RPMI7951 (cell line): Measurements from ENCODE around the gene SAMD4A. TPM values are rescaled to one million over a fixed set of nuclear protein-coding genes. Genes with fewer than 3 reads are reported as not detected.

Experiments
- DNase-seq: peaks from one replicate; pipeline ENCODE4 v3.0.0-alpha.2; 2012; ENCODE audit warnings: low read depth
- total RNA-seq: library from RNA; depleted of rRNA; stranded (reverse); fragments of >200 nt; shearing (Covaris generic); gene quantifications from 2 replicates; pipeline ENCODE4 v1.2.3, GENCODE V29; 2014

Gene SAMD4A
- total RNA-seq, 1 experiment from 2014 or later: 10.1 TPM

DNA sequence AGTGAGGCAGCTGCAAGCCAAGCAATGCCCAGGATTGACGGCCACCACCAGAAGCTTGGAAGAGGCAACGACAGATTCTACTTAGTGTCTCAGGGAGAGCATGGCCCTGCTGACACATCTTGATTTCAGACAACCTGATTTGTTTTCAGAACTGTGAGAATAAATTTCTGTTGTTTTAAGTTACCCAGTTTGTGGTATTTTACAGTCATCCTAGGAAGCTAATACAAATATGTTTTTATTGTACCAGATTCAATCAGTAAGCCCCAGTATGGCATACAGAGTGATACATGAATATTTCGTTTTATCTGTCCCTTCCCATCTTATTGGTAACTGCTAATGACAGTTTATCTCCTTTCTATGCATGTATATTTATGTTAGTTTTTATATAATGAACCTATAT lies 62.3 kb downstream of the SAMD4A start:
- no peak for DNase-seq

DNA sequence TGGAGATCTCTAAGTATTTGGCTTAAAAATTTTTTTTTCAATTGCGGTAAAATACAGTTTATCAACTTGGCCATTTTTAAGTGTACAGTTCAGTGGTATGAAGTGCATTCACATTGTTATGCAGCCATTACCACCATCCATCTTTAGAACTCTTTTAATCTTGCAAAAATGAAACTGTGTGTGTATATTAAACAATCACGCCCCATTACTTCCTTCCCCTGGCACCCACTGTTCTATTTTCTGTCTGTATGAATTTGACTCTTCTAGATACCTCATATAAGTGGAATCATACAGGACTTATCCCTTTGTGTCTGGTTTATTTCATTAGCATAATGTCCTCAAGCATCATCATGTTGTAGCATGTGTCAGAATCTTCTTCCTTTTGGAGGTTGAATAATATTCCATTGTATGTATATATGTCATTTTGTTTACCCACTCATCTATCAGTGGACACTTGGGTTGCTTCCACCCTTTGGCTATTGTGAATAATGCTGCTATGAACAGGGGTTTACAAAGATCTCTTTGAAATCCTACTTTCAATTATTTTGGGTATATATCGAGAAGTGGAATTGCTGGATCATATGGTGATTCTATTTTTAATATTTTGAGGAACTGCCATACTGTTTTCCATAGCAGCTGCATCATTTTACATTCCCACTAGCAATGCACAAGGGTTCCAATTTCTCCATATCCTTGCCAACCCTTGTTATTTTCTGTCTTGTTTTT lies 62.9 kb downstream of the SAMD4A start:
- no peak for DNase-seq

DNA sequence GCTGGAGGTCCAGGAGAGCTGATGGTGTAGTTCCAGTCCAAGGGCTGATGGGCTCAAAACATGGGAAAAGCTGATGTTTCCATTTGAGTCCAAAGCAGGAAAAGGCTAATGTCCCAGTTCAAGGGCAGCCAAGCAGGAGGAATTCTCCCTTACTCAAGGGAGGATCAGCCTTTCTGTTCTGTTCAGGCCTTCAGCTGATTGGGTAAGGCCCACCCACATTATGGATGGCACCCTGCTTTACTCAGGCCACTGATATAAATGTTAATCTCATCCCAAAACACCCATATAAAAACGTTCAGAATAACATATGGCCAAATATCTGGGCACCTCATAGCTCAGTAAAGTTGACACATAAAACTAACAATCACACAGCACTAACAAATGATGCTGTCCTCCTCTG lies 64.1 kb downstream of the SAMD4A start:
- DNase-seq: no peak

DNA sequence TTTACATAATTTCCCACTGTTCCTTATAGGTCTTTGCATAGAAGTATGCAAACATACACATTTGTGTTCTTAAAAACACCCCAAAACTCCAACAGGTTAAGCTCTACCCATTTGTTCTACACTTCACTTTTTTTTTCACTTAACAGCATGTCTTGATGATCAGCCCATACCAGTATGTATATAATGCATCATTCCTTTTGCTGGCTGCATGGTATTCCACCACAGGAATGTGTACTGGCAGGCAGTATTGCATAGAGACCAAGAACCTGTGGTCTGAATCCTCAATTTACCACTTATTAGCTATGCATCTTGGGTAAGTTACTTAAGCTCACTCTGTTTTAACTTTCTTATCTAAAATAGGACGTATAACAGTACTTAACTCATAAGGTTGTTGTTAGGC lies 65.5 kb downstream of the SAMD4A start:
- DNase-seq: no peak

DNA sequence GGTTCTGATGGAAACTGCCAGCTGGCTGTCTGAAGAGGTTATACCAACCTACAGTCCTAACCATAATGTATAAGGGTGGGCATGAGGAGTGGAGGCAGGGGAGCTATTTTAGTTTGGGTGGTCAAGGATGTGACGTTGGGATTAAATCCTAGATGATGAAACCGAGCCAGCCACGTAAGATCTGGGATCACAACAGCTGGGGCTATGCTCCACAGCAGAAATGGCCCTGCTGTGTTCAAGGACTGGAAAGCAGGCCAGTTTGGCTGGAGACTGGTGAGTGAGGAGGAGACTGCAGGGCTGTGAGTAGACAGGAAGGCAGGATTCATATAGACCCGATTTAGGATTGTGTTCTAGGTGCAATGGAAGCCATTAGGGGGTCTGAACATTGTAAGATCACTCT lies 66.1 kb downstream of the SAMD4A start:
- DNase-seq: no peak

DNA sequence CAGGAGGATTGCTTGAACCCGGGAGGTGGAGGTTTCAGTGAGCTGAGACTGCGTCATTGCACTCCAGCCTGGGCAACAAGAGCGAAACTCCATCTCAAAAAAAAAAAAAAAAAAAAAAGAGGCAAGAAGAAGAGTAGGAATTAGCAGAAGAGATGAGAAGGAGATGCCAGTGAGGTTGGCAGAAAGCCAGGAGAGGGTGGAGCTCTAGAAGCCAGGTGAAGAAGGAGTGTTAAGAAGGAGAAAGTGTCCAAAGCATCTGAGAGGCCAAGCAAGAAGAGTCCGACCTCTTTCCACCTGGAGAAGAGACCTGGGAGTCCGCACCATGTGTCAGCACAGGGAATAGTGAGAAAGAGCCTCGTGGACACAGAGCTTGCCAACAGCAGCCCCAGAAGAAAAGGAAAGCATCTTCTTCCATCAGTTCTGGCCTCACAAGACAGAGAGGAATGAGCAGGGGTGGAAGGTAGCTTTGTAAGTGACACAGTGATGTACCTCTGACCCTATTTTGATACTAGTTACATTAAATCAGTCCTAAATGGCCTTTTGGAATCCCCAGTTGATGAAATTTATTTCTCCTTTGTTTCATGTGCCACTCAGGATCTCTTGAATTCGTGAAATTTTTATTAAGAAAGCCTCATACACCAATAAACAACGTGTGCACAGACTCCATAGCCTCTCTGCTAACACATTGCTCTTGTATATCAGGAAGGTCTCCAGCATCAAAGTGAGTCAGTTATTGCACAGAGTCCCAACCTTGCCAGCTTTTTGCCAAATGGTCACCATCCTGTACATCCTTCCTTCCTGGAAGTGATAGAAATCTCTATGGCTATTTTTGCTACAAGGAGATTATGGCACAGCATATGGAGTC lies 70.6 kb downstream of the SAMD4A start:
- DNase-seq: no peak

DNA sequence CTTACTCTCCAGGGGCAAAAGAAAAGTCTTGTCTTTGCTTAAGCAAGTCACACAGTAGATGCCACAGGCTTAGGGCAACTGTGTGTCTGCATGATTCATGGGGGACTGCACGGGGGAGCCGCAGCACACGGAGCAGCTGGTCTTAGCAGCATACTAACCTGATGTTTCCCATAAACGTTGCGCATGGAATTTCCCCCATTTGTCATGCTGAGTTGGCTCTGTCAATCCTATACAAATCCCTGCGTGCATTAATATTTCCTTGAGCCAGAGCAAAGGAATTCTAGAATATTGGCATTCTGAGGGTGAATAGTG lies 71.2 kb downstream of the SAMD4A start:
- DNase-seq: peak; percentile 83

DNA sequence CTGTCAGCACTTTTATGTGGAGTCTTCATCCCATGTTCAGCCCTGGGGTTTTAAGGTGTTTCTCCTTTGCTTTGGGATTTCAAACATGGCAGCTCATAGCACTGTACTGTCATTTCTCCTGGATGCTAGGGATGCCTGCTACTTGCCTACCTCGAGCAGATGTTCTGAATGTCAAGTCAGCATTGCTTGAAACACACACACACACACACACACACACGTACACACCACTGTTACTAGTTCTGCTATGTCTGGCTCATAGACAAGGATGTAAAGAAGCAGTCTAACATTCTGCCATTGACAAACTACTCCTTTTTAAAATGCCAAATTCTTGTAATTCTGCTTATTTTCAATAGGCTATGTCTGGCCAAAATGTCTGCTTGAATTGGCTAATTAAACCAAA lies 72.7 kb downstream of the SAMD4A start:
- no peak for DNase-seq

DNA sequence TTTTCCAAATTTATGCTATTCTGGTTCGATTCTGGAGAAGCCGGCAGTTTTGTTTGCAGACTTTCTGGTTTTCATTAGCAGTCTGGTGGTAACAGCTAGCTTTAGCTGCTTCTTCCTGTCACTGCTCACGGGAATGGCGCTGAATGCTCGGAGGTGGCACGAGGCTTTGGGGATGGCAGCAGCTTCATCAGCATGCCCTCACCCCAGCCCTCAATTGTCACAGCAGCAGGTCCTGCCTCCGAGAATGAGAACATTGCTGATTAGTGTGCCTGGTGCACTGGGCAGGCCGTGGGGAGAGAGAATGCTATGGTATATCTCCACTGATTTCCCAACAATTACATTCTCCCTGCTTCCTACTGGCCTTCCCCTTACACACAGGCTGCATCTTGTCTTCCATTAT lies 73.6 kb downstream of the SAMD4A start:
- DNase-seq: no peak

DNA sequence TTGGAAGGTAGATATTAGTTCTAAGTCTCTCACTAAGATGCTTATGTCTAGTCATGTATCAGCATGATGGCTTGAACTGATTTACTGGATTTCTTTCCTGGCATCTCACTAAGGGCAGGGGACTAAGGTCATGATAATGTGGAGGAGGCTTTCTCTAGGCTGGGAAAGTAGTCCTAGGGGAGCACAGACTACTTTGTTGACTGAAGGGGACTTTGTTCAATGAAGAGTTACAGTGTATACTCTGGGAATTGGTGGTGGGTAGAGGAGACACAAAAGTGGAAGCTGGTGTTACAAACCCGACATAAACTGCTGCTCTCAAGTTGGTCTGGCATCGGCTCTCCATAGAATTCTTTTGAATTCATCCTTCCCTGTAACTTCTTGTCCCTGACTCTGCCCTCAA lies 75.2 kb downstream of the SAMD4A start:
- no peak for DNase-seq

DNA sequence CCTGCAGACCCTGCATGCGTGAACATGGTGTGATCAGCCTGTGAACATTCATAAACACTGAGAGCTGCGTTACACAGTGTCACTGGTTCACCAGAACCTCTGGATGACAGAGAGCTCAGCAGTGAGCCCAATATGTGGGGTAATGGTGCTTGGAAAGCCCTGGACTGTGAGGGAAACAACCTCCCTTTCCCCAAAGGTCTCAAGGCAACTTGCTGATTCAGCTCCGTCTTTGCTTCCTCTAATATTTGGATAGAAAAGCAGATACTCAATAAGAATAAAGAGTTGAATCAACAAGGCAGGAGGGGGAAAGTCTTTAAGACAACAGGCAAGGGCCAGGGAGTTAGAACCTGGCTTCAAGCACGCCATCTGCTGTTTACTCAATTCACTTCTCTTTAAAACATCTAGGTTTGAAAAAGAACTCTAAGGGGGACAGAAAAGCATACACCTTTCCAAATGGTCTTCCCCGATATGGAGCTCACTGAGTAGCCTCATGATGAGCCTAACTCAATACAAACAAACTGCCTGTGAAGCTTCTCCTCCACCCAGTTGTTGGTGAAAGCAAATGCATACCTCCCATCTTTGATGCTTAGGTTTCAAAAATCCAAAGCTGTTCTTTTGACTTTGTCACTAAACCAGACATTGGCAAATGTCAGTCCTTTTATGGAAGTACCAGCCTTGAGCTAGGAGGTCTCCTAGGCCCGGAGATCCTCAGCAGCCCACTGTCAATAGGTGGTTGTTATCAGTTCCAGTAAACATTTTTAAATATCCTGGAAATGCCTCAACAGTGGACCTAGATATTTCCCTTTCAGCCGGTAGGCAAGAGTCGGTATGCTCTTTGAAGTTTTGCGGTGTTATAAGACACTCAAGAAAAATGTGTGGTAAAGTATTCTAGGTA lies 76.1 kb downstream of the SAMD4A start:
- peak; percentile 30 for DNase-seq

DNA sequence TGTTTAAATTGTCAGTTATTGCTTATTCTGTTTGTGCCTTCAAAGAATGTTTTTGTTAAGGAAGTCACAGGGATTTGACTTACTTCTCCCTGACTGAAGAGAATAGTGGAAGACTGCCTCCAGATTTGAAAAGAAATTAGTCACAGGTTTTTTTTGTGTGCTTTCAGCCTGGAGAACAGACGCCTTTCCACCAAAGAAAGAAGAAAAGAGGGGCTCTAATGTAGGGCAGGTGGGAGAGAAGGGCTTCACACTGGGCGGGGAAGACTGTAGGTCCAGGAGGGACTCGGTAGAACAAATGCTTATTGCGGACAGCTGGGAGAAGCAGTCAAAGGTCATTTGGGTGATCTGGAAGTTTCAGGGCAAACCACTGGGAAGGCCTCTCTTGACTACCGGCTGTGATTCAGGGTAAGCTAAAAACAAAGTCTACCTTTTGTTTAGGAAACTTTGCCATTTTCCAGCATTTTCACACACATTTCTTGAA lies 76.8 kb downstream of the SAMD4A start:
- no peak for DNase-seq

DNA sequence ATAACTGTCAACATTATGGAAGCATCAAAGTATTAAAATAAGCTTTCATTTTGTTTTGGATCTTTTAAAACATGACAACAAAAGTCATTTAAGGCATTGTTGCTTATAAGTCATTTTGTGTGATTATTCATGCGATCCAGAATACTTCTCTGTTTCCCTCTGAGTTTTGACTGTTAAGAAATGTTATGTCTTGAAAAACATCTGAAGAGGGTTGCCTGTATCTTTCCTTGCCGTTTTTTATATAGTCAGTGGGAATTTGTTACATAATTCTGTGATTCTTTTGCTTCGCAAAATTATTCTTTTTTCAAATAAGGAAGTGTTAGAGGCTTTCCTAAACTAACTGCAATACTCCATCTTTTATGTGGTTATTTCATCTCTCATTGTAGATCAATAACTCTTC lies 78.7 kb downstream of the SAMD4A start:
- no peak for DNase-seq

DNA sequence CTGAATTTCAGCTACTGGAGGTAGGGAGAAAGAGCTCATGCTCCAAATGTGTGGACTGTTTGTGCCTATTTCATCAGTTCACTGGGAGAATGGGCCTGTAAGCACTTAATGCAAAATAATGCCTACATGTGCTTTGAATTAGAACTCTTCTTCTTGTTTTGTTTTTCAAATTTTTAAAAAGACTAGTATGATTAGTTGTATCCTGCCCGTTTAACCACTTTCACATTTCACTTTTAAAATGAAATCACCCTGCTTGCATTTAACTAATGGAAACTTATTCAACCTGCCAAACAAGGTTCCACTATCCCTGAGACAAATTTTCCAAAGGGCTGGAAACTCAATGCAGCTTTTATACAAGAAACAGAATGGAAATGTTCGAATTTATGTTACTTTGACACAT lies 79.7 kb downstream of the SAMD4A start:
- DNase-seq: no peak

DNA sequence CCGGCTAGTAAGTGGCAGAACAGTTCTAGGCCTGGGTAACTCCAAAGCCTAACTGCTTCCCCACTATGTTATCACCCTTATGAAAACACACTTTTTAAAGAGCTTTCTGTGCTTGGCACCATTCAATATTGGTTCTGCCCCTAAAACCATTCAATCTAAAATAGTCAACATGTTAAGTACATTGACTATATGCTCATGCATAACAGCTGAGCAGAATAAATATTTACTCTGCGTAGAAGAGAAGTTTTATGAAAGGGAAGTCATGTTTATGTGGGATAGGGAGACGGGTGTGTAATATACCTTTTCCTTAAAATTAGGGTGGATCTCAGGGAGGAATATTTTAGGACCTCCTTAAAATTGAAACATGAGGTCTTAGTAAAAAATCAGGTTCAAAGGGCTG lies 80.5 kb downstream of the SAMD4A start:
- DNase-seq: no peak

DNA sequence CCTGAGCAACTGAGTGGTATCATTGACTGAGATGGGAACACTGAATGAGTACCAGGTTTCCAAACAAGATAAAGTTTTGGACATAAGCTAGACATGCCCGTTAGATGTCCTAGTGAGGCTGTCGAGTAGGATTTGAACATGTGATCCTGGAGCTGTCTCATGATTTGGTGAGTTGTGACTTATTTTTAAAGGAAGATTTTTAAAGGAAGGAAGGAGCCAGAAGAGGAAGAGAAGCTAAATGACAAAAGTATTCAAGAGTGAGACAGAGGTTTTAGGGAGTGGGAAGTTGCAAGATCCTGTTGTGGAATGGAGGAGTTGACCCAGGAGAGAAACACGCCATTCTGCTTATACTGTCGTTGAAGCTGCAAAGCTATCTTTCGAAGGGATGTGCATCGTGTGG lies 82.1 kb downstream of the SAMD4A start:
- no peak for DNase-seq

DNA sequence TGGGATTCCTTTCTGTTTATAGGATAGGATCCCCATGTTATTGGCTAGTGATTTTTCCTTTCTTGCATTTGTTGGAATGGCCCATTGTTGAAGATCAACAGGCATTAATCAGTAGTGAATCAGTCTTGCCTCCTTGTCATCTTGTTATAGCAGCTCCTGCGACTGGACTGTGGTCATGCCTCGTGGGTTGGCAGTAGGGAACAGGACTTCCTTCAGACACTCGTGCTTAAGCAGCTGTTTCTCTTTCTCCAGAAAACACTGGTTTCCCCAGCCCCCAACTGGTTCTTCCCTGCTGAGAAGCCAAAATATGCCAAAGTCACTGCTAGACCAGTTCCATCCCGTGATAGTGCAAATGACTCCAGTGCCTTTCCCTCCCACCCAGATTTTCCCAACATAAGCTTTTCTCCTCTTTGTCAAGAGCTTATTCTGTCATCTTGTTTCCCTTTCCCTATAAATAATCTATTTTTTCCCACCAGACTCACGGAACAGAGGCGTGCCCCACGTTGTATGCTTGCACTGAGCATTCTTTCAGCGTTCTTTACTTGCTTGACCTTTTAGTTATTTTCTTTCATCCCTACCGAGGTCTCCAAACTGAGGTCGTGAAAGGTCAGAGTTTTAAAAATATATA lies 83.5 kb downstream of the SAMD4A start:
- DNase-seq: peak; percentile 81

DNA sequence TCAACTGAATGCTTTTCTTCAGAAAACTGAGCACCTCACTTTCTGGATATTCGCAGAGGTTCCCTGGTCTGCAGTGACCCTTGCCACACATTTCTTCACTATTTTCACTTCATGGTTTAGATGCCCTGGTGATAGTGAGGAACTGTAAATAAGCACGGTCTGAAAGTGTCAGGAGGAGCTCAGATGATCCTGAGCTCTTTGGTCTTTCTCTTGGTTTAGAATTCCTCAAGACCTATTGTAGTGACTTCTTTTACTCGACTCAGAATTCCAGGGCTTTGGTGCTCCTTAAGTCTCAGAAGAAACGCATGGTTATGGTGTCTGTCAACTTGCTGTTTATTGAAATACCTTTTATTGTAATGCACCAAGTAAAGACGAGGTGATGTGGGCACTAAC lies 84.0 kb downstream of the SAMD4A start:
- DNase-seq: no peak

DNA sequence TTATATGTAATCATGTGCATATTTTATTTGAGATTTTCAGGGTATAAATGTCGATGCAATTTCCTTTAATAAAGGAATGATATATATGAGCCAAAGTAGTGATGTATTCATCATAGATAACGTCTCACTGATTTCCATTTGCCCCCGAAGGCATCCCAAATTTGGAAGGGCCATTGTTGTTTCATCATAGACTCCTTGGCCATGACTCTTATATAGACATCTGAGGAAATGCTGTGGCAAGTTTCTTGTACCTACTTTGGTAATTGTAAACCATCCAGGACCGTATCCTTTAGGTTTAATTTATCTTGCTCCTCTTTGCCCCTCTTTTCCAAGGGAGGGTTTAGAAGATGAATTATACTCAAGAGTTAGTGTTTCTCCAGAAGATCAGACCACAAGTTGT lies 84.7 kb downstream of the SAMD4A start:
- peak; percentile 66 for DNase-seq

DNA sequence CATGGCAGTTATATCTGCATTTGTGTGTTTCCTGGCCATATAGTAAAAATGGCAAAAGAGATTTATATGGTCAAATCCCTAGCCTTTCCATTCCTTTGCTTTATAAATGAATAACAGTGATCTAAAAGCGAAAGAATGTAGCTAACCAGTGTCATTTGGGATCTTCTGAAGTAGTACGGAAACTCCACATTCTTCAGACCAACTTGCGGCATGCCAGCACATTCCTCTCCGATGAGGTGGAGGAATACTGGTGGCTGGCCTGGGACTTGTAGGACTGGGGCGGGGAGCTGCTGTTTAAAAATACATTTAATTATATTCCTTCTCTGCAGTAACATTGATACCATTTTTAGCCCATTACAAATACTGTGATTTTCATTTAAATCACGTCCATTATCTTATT lies 85.3 kb downstream of the SAMD4A start:
- DNase-seq: peak; percentile 98

DNA sequence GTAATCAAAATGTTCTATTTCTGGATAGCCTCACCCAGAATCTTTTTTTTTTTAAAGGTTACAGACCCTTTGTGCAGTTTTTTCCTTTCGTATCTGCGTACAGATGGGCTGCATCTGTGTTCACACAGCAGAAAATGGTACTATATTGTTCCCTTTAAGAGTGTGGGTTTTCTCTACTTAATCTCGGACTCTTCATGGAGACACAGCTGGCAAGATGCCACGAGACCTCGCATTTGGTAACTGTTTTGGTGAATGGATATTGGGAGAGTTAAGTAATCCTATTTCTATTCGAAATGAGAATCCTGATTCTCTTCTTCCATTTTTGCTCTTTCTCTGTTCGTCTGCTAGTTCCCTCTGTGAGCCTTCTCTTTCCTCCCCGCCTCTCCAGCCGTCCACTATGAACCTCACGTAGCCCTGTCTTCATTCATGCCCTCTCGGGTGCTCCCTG lies 85.7 kb downstream of the SAMD4A start:
- DNase-seq: peak; percentile 69
